HG03045 (cell line): ENCODE data around the gene TTC4.

Experiments
- ATAC-seq: cut with Tn5 transposase; IDR thresholded peaks from one replicate; pipeline ENCODE4 v1.9.1; 2021; ENCODE audit warnings: mild to moderate bottlenecking, moderate library complexity; ENCODE audit not compliant: unreplicated experiment

The TTC4 gene

GRCh38 chr1:54701996-54702395 is 13.7 kb upstream of the TTC4 start:
- no peak for ATAC-seq

DNA sequence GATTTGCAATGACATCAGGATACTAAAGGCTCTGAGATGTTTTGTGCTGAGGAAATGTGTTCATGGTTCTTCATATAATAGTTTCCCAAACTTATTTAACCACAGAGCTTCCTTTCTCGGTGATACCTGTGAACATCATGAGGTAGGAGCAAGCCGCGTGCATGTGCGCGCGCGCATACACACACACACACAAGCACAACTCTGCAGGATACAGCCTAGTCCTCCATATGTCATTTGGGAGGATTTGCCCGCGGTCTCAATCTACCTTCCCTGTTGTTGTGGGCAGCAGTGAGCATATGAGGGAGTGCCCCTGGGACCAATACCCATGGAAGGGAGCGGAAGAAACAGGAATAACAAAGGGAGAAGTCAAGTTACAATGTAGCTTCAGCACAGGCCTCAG is 12.2 kb upstream of the TTC4 start:
- no peak for ATAC-seq

- ATAC-seq, result no peak
Measured at GRCh38 chr1:54705153-54705552, 10.5 kb upstream of the TTC4 start.

DNA sequence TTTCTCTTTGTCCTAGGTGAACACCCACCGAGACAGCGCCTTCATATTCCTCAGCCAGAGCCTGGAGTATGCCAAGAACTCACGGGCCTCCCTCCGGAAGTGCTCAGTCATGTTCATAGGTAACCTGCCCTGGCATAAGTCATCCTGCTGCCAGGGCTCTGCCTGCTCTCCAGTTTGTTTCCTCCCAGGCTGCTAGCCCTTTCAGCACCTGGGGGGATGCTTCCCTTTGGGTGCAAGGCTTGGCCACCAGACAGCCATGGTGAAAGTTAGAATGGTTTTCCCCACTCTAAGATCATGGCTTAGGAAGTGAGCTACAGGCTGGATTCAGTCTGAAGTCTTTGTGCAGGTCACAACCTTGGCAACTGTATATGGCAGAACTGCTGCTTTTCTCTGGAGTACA is 9.2 kb upstream of the TTC4 start:
- no peak for ATAC-seq

DNA sequence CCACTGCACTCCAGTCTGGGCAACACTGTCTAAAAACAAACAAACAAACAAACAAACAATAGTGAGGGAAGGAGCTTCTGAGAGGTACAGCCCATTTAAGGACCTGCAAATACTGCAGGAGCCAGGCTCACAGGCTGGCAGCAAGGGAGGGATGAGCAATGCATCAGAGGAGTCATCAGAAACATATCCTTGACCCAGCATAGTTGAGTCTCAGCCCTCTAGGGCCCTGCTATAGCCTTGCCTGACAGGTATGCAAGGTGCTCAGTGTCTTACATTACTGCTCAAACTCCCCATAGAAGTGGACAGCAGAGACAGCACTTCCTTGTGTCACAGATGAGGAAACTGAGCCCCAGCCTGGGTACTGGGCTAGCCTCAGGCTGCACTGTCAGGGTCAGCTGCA is 7.3 kb upstream of the TTC4 start:
- no peak for ATAC-seq

- no peak for ATAC-seq
Measured at GRCh38 chr1:54709547-54710292, 5.9 kb upstream of the TTC4 start.

DNA sequence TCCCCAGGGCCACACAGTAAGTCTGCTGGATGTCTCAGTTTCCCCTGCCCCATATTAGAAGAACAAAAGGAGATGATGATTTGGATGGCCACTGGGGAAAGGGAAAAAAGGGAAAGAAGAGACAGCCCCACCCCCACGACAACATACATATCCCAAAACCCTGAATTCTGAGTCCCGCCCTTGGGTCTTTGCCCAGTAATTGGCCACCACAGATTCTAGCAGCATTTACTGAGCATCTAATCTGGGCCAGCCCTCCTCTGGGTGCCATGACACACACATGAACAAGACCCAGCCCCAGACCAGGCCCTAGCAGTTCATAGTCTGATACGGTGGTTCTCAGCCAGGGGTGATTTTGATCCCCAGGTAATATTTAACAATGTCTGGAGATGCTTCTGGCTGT is 5.2 kb upstream of the TTC4 start:
- no peak for ATAC-seq

DNA sequence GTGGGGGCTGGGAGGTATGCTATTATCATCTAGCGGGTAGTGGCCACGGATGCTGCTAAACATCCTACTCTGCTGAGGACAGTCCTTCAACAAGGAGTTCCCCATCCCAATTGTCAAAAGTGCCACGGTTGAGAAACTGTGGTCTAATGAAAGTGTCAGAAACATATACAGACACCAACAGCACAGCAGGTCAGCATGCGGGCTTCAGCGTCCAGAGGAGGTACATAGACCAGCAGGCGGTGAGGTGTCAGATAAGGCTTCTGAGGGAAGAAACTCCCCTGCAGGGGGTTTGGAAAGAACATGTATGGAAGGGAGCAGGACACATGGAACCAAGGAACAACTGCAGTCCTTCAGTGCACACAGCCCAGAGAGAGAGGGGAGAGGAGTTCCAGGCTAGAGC is 4.8 kb upstream of the TTC4 start:
- no peak for ATAC-seq

GRCh38 chr1:54711536-54711935 is 4.1 kb upstream of the TTC4 start:
- ATAC-seq, result no peak

- ATAC-seq, result no peak
Measured at GRCh38 chr1:54714881-54715492, 674 bp upstream of the TTC4 start.

GRCh38 chr1:54716299-54717047 is 812 bp downstream of the TTC4 start:
- no peak for ATAC-seq

GRCh38 chr1:54721719-54722118 is 6.1 kb downstream of the TTC4 start:
- no peak for ATAC-seq

DNA sequence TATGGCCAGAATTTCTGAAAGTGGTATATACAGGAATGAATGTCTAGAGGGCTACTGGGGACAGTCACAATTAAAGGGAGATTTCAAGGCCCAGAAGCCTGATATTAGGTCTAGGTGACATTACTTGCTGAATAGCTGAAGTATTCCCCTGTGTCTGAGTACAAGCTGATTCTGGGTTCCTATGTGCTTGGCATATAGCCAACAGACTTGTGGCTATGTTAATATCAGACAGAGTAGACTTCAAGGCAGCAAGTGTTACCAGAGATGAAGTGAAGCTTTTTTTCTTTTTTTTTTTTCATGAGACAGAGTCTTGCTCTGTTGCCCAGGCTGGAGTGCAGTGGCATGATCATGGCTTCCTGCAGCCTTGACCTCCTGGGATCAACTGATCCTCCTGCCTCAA is 8.3 kb downstream of the TTC4 start:
- no peak for ATAC-seq

DNA sequence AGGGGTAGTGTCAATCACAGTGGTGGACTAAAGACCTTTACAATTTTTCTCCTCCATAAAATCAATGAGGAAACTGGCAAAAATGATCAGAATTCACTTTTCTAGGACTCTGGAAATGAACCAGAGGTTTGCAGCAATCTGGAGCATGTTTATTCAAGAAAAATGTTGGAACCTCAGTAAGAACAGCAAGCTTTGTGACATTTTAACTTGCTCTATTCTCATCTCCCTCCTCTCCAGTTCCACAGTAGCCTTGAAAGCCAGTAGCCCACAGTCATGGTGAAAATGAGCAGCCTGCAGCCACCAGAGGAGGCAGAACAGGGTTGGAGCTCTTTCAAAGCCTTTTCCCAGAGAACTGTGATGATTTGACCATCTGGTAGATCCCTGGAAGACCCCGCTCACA is 9.1 kb downstream of the TTC4 start:
- no peak for ATAC-seq

- ATAC-seq, result no peak
Measured at GRCh38 chr1:54728027-54728426, 12.4 kb downstream of the TTC4 start.

DNA sequence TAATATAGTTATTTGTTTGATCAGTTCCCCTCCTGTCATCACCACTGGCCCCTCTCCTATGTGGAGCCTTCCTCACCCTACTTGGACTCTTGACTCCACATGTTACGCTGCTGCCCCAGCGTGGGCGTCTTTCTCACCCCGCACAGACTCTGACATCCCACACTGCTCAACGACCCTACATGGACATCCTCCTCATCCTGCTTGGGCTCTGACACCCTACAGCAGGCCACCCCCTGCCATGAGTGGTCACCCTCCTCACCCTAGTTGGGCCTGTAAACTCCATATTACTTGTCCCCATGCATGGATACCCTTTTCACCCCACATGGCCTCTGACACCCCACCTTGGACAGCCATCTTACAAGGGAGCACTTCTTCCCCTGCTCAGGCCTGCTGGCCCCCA is 21.0 kb downstream of the TTC4 start:
- ATAC-seq, result no peak

- no peak for ATAC-seq
Measured at GRCh38 chr1:54738244-54738643, 22.6 kb downstream of the TTC4 start.

DNA sequence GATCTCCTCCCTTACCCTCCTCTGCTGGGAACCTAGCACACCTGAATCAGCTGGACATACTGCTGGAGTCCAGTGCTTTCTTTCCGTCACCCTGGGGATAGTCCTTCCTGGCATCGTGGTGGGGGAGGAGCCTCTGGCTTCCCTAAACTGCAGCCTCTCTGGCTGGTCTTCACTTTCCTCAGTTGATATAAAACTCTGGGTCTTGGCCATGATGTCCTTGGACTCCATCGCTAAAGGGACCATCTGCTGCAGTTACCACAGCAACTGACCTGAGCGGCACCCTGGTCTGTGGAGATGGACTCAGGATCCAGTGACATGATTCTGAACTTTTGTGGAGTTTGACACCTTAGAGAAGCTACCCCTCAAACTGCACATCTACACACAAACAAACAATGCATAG is 25.9 kb downstream of the TTC4 start:
- ATAC-seq, result no peak

GRCh38 chr1:54742282-54742681 is 26.6 kb downstream of the TTC4 start:
- ATAC-seq, result no peak

DNA sequence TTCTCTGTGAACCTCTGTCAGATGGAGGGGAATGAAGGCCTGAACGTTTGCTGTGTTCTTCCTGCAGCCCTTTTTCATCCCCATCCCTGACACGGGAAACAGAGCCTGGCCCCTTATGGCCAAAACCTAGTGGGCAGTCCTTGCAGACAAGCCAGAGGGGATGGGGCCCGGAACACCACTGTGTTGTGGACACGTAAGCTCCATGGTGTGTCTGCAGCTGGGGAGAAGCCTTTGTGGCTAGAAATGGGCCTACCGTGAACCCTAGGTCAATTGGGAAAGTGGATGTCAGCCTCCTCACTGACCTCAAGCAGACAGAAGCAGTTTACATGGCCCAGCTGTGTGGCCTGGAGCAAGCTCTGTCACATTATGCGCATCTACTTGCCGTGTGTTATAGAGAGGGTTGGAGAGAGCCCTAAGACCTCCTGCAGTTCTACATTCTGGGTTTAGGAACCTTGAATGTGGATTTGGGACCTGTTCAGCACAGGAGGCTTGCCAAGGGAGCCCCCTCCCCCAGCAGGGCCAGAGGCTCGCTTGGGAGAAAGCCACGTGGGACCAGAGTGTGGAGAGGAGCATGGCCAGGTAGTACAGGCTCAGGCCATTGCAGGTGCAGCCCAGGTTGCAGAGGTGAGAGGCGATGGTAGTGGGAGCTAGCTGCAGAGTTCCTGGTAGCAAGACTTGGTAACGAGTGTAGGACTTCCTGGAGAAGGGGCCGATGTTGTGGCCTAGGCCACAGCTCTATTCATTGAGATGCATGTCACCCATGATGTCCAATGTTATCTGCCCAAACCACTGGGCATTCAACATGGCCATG is 28.0 kb downstream of the TTC4 start:
- ATAC-seq, result no peak

- ATAC-seq, result no peak
Measured at GRCh38 chr1:54744696-54745095, 29.0 kb downstream of the TTC4 start.
